HepG2 (cell line): ENCODE data around the gene PALM. TPM values are rescaled to one million over a fixed set of nuclear protein-coding genes. Genes with fewer than 3 reads are reported as not detected.

ENCODE experiments used
- IRF2 ChIP-seq: IDR thresholded peaks from 2 replicates; pipeline ENCODE4 v1.6.1; 2018; ENCODE audit warnings: missing genetic modification reagents, missing compliant biosample characterization
- ISL2 ChIP-seq: sonication (generic); formaldehyde crosslinking; IDR thresholded peaks from 2 replicates; pipeline ENCODE4 v1.5.0; 2020; ENCODE audit warnings: missing genetic modification reagents
- KAT2B ChIP-seq: fragments of 150-350 bp; IDR thresholded peaks from 2 replicates; pipeline ENCODE4 v1.6.1; 2014; ENCODE audit warnings: low read depth, low read length, borderline replicate concordance
- NKX3-1 ChIP-seq: sonication (generic); formaldehyde crosslinking; IDR thresholded peaks from 2 replicates; pipeline ENCODE4 v1.5.0; 2020; ENCODE audit warnings: missing genetic modification reagents
- NR2F1 ChIP-seq, 2 experiments: fragments of 450-650 bp in 1 of 2; formaldehyde crosslinking in 1 of 2; IDR thresholded peaks; 2 replicates each; pipeline versions ENCODE4 v1.5.0 to v1.6.1; 2016 to 2020; ENCODE audit warnings: mild to moderate bottlenecking in 1 of 2, missing compliant biosample characterization in 1 of 2, missing genetic modification reagents in 1 of 2, moderate library complexity in 1 of 2
- ZKSCAN1 ChIP-seq: fragments of 150-350 bp; IDR thresholded peaks from 2 replicates; pipeline ENCODE4 v1.6.1; 2014; ENCODE audit warnings: low read length
- ZNF382 ChIP-seq: sonication (generic); formaldehyde crosslinking; IDR thresholded peaks from 2 replicates; pipeline ENCODE4 v1.5.0; 2020; ENCODE audit warnings: missing genetic modification reagents, mild to moderate bottlenecking, borderline replicate concordance
- ZNF577 ChIP-seq: sonication (generic); formaldehyde crosslinking; IDR thresholded peaks from 2 replicates; pipeline ENCODE4 v1.4.0; 2020; ENCODE audit warnings: mild to moderate bottlenecking, low read depth, missing genetic modification reagents, borderline replicate concordance
- ZNF773 ChIP-seq: sonication (generic); formaldehyde crosslinking; IDR thresholded peaks from 2 replicates; pipeline ENCODE4 v1.4.0; 2020; ENCODE audit warnings: missing genetic modification reagents, borderline replicate concordance
- ZNF792 ChIP-seq: IDR thresholded peaks from 2 replicates; pipeline ENCODE4 v1.6.1; 2016
- ZNF878 ChIP-seq: sonication (generic); formaldehyde crosslinking; IDR thresholded peaks from 2 replicates; pipeline ENCODE4 v1.8.1; 2023; ENCODE audit warnings: mild to moderate bottlenecking, missing genetic modification reagents, moderate library complexity
- polyA plus RNA-seq, 8 experiments: library from polyadenylated mRNA; depleted of rRNA in 3 of 8; stranded (reverse) in 7 of 8; unstranded in 1 of 8; fragments of >200 nt; fragmentation: Illumina TruSeq in 4 of 8; extraction: Trizol in 4 of 8; gene quantifications; 2 replicates each; pipeline versions ENCODE4 v1.2.1 to v1.2.3, GENCODE V29; 2011 to 2016; ENCODE audit warnings: low read depth in 4 of 8, missing spikeins in 1 of 8, mixed read lengths in 1 of 8; ENCODE audit not compliant: insufficient read depth in 1 of 8
- total RNA-seq, 5 experiments: library from RNA; depleted of rRNA; stranded (reverse); fragments of >200 nt; fragmentation: Illumina TruSeq; extraction: Trizol; gene quantifications; 2 replicates each; pipeline ENCODE4 v1.2.3, GENCODE V29; 2016; ENCODE audit warnings: low read depth in 1 of 5
- TF ChIP-seq, protein P1 (sequence below): sonication (generic); formaldehyde crosslinking; IDR thresholded peaks from 2 replicates; pipeline ENCODE4 v1.5.1; 2020; ENCODE audit warnings: mild to moderate bottlenecking, missing genetic modification reagents, borderline replicate concordance
- TF ChIP-seq, protein P2 (sequence below): sonication (generic); formaldehyde crosslinking; IDR thresholded peaks from 2 replicates; pipeline ENCODE4 v1.5.0; 2020; ENCODE audit warnings: mild to moderate bottlenecking, missing genetic modification reagents
- TF ChIP-seq, protein P3 (sequence below): sonication (generic); formaldehyde crosslinking; IDR thresholded peaks from 2 replicates; pipeline ENCODE4 v1.8.1; 2023; ENCODE audit warnings: mild to moderate bottlenecking, moderate library complexity, missing genetic modification reagents

Gene PALM
- total and polyA plus RNA-seq, 2 of the 13 experiments (the other 11 are each of a cell fraction or from before 2014, with no cell fraction given) = 4.0 to 9.7 TPM

- TF ChIP-seq ISL2 (CRISPR knock-in tag) = no peak
- TF ChIP-seq, protein P1, sequence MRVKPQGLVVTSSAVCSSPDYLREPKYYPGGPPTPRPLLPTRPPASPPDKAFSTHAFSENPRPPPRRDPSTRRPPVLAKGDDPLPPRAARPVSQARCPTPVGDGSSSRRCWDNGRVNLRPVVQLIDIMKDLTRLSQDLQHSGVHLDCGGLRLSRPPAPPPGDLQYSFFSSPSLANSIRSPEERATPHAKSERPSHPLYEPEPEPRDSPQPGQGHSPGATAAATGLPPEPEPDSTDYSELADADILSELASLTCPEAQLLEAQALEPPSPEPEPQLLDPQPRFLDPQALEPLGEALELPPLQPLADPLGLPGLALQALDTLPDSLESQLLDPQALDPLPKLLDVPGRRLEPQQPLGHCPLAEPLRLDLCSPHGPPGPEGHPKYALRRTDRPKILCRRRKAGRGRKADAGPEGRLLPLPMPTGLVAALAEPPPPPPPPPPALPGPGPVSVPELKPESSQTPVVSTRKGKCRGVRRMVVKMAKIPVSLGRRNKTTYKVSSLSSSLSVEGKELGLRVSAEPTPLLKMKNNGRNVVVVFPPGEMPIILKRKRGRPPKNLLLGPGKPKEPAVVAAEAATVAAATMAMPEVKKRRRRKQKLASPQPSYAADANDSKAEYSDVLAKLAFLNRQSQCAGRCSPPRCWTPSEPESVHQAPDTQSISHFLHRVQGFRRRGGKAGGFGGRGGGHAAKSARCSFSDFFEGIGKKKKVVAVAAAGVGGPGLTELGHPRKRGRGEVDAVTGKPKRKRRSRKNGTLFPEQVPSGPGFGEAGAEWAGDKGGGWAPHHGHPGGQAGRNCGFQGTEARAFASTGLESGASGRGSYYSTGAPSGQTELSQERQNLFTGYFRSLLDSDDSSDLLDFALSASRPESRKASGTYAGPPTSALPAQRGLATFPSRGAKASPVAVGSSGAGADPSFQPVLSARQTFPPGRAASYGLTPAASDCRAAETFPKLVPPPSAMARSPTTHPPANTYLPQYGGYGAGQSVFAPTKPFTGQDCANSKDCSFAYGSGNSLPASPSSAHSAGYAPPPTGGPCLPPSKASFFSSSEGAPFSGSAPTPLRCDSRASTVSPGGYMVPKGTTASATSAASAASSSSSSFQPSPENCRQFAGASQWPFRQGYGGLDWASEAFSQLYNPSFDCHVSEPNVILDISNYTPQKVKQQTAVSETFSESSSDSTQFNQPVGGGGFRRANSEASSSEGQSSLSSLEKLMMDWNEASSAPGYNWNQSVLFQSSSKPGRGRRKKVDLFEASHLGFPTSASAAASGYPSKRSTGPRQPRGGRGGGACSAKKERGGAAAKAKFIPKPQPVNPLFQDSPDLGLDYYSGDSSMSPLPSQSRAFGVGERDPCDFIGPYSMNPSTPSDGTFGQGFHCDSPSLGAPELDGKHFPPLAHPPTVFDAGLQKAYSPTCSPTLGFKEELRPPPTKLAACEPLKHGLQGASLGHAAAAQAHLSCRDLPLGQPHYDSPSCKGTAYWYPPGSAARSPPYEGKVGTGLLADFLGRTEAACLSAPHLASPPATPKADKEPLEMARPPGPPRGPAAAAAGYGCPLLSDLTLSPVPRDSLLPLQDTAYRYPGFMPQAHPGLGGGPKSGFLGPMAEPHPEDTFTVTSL (CRISPR knock-in tag) = peak; percentile 36; the same call in 1 of the 2 replicates
- TF ChIP-seq ZNF773 = peak; percentile 85; the same call in 1 of the 2 replicates
- TF ChIP-seq NKX3-1 = no peak
- no peak for TF ChIP-seq ZNF577 (CRISPR knock-in tag)
- TF ChIP-seq NR2F1 (CRISPR knock-in tag; IDR thresholded peaks at IDR 0.05) = peak; percentile 6 to 37; a peak in 1 of 4 replicates
- no peak for TF ChIP-seq ZKSCAN1
- peak; percentile 35; the same call in 1 of the 2 replicates for TF ChIP-seq IRF2 (CRISPR knock-in tag)
- TF ChIP-seq, protein P2, sequence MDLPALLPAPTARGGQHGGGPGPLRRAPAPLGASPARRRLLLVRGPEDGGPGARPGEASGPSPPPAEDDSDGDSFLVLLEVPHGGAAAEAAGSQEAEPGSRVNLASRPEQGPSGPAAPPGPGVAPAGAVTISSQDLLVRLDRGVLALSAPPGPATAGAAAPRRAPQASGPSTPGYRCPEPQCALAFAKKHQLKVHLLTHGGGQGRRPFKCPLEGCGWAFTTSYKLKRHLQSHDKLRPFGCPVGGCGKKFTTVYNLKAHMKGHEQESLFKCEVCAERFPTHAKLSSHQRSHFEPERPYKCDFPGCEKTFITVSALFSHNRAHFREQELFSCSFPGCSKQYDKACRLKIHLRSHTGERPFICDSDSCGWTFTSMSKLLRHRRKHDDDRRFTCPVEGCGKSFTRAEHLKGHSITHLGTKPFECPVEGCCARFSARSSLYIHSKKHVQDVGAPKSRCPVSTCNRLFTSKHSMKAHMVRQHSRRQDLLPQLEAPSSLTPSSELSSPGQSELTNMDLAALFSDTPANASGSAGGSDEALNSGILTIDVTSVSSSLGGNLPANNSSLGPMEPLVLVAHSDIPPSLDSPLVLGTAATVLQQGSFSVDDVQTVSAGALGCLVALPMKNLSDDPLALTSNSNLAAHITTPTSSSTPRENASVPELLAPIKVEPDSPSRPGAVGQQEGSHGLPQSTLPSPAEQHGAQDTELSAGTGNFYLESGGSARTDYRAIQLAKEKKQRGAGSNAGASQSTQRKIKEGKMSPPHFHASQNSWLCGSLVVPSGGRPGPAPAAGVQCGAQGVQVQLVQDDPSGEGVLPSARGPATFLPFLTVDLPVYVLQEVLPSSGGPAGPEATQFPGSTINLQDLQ = no peak
- 0 out of 2 replicates have a peak, but pooled peaks have one; percentile 29 for TF ChIP-seq ZNF878
- no peak for TF ChIP-seq ZNF382 (CRISPR knock-in tag)
- TF ChIP-seq, protein P3, sequence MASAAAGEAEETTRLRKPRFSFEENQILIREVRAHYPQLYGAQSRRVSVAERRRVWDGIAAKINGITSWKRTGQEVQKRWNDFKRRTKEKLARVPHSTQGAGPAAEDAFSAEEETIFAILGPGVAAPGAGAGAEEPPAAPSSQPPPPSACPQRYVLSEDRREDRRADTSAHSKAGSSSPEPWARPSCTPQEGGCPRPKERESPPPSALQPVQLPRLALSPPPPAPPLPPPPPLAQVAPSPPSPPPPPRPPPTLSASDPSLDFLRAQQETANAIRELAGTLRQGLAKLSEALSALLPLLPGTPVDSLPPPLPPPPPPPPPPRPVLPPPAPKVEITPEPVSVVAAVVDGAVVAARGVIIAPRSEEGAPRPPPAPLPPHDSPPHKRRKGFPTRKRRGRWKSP (CRISPR knock-in tag) = no peak; the same call in 1 of the 2 replicates
- no peak for TF ChIP-seq KAT2B
- no peak for TF ChIP-seq ZNF792
These were observed 31.4 kb downstream of the PALM start (continued) for GRCh38 chr19:739998-740715.
